ENCODE measurements around the gene C16orf89.
"Not testable (repeated sequence)": the region's sequence is repeated elsewhere in the genome, so short reads cannot be mapped to it uniquely, and the experiment has no call there.

Gene C16orf89

DNA sequence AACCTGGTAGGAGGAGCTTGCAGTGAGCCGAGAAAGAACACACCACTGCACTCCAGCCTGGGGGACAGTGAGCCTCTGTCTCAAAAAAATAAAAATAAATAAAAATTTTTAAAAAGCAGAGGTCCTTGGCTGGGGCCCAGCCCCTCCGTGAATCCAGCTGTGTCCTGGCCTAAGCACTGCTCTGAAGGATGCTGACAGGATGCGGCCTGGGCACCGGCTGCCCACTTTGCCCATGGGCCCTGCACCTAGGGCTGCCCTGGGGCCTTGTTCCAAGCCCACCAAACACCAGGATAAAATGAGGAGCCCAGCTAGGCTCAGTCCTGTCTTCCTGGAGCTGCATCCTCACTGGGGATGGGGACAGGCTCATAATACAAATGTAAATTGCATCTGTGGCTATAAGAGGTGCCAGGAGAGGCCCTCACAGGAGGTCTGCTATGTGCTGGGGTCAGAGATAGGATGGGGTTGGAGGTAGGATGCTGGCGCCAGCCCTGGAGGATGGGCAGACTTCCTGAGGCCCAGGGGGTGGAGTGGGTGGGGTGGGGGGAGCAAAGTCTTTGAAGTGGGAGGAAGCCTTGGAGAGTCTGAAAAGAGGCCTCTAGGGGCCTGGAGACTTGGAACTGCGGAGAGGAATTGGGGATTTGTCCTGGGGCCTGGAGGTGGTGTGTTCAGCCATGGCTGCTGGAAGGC is 6.2 kb downstream of the C16orf89 start:
- DNase-seq (ENCODE audit: low read depth): no peak

DNA sequence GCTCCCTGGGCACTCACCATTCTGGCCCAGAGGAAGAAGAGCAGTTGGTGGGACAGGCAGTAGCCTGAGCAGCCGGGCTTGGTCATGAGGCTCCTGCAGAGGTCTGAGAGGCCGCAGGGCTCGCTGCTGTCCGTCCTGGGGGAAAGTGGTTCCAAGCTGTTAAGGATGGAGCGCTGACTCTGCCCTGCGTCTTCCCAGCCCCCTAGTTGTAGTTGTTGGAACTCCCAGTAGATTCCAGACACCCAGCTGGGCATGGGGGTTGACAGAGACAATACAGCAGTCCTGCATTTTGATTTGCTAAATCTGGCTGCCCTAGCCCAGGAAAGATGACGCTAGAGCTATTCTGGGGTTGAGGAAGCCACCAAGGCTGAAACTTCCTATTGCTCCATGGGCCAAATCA is 7.3 kb downstream of the C16orf89 start:
- no peak for DNase-seq (ENCODE audit: low read depth)

GRCh38 chr16:5056352-5056751 is 9.4 kb downstream of the C16orf89 start:
- peak; percentile 3 for DNase-seq (ENCODE audit: low read depth)

DNA sequence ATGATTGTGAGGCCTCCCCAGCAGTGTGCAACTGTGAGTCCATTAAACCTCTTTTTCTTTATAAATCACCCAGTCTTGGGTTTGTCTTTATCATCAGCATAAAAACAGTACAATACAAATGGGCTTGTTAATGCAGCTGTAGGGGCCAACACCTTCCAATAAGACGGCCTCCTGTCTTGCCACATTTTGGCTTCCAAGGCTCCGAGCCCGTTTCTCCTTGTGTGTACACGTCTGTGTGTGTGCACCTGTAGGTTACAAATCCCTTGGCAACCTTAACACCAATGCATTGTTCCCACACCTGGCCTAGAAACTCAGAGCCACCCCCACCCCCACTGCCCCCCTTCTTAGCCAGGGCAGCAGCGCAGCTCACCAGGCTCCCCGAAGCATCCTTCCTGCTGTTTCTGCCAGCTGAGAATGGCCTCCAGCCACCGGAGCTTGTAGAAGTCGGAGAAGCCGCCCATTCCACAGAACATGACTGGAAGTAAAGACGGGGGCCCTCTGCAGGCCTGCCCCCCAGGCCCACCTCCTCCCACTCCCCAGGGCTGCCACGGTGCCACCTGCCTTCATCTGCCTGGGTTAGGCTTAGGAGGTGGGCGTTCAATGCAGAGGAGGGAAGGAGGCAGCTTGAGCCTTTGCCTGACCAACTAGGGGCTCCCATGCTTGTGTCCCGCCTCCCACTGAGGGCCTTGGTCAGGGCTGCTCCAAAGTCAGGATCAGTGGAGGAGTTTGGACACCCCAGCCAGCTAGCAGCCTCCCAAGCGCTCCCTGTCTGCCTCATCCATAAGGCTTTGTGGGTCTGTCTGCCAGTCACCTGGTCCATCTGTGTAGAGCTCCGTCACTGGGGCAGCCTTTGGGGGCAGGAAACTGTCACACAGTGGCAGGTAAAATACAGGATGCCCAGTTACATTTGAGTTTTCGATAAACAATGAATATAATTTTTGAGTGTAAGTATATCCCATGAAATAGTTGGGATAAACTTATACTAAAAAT is 10.6 kb downstream of the C16orf89 start:
- no peak for DNase-seq (ENCODE audit: low read depth)

- DNase-seq (ENCODE audit: low read depth): no peak
These were observed 18.8 kb downstream of the C16orf89 start for GRCh38 chr16:5046914-5047313.

DNA sequence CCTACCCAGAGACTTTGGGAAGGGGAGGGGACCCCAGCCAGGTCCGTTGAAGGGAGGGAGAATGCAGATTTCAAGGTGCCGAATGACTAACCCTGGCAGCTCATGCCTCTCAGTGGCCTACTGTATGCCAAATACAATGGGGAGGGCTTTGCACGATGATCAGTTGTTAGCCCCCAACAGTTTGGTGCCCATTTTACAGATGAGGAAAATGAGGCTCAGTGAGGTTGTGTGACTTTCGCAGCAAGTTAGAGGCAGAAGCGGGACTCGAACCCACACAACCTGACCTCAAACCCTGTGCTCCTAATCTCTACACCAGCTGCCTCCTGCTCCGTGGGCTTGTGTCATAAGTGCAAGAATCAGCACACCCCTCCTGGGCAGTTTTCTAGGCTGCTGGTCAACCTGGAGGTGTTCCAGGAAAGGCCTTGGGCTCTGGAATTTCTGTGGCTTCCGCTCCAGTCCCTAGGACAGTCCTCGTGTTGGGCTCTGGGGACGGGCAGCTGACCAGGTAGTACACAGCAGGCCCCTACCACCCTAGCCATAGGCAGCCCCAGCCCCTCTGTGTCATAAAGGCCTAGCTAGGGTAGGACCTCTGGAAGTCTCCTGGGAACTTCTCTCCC is 20.1 kb downstream of the C16orf89 start:
- no peak for DNase-seq (ENCODE audit: low read depth)

DNA sequence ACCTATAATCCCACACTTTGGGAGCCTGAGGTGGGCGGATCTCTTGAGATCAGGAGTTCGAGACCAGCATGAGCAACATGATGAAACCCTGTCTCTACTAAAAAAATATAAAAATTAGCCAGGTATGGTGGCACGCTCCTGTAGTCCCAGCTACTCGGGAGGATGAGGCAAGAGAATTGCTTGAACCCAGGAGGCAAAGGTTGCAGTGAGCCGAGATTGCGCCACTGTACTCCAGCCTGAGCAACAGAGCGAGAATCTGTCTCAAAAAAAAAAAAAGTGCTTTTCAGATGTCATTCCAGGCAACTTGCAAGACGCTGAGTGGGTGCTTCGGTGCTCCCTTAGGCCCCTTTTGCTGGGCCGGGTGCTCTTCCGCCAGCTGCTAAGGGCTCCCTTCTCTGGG is 21.2 kb downstream of the C16orf89 start:
- not testable (repeated sequence) for DNase-seq (ENCODE audit: low read depth)

GRCh38 chr16:5044011-5044540 is 21.7 kb downstream of the C16orf89 start:
- no peak for DNase-seq (ENCODE audit: low read depth)

DNA sequence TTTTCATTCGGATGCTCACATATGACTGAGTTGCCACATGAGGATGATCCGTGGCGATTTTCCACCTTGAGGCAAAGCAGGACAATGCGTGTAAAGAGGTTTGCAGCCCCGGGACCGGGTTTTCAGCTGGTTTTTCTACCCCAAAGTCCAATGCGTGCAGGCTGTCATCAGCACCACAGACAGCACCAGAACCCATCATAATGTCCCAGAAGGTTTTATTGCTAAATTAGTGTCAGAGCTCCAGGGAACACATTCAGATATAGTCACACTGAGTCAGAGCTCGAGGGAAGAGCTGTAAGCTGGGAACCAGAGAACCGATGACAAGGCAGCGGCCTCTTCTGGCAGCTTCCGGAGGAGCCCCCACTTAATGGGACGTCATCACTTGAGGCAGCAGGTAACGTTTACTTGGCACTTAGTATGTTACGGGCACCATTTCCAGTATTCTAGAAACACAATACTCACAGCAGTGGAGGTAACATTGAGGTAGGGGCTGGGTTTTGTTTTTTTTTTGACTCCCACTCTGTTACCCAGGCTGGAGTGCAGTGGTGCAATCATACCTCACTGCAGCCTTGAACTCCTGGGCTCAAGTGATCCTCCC is 23.1 kb downstream of the C16orf89 start:
- no peak for DNase-seq (ENCODE audit: low read depth)

DNA sequence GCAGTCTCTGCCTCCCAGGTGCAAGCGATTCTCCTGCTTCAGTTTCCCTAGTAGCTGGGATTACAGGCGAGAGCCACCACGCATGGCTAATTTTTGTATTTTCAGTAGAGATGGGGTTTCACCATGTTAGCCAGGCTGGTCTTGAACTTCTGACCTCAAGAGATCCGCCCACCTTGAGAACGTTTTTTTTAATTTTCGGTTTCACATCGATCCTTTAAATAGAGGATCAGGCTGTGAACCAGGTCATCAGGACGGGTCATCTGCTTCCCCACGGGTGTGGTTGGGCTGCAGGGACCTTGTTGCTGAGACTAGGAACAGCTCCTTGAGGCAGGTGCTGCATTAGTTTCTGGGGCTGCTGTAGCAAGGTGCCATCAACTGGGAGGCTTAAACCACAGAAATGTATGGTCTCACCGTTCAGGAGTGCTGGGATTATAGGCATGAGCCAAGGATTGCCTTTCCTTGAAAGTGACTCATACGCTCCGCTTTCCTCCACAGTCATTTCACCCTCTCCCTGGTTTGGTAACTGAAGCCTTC is 24.1 kb downstream of the C16orf89 start:
- DNase-seq (ENCODE audit: low read depth): no peak

- DNase-seq (ENCODE audit: low read depth): no peak
These were observed 25.3 kb downstream of the C16orf89 start for GRCh38 chr16:5040451-5040850.

DNA sequence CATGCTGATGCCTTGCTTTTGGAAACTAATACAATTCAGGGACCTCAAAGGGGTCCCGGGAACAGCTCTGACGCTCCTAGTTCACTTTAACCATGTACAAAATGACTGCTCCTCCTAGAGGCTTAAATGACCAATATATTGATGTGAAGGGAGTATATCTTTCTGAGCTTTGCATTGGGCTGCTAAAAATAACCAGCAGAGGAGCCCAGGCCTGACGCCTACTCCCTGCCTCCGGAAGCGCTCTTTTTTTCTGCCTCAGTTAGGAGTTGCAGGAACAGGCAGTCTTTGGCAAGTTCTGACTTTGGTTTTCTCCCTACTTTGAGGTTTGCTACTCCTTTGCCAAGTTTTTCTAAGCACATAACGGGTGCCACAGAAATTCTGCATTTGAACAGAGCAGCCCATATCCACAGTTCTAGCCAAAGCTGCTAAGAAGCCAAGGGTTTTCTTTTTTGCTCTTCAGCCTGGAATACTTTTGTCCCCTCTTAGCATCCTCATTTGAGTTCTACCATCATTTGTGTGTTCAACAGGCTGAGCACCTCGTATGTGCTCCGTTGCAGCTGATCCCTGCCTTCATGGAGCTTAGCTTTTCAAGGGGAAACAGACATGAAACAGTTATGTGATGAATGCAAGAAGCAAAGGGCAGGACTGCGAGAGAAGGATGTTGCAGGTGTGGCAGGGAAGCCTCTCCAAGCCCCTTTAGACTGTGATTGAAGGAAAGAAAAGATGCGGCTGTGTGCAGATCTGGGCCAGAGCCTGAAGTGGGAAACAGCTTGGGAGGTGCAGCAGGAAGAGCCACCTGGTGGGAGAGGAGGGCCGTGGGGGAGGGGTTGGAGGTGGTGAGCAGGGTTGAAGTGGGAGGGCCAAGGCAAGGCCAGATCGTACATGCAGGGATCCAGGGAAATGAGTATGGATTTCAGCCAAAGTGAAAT is 29.3 kb downstream of the C16orf89 start:
- no peak for DNase-seq (ENCODE audit: low read depth)

GRCh38 chr16:5035909-5036227 is 29.9 kb downstream of the C16orf89 start:
- DNase-seq (ENCODE audit: low read depth): no peak

DNA sequence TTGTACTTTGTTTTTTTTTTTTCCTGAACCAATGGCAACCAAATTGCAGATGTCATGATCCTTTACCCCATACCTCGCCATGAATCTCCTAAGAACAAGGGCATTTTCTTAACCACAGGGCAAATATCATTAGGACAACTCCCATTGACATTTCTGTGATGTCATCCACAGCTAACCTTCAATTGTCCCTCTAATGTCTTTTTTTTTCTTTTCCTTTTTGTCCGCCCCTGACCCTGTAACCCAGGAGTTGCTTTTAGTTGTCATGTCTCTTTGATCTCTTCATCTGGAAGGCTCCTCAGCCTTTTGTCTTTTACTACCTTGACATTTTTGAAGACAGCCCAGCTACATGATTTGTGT is 31.6 kb downstream of the C16orf89 start:
- DNase-seq (ENCODE audit: low read depth): no peak

DNA sequence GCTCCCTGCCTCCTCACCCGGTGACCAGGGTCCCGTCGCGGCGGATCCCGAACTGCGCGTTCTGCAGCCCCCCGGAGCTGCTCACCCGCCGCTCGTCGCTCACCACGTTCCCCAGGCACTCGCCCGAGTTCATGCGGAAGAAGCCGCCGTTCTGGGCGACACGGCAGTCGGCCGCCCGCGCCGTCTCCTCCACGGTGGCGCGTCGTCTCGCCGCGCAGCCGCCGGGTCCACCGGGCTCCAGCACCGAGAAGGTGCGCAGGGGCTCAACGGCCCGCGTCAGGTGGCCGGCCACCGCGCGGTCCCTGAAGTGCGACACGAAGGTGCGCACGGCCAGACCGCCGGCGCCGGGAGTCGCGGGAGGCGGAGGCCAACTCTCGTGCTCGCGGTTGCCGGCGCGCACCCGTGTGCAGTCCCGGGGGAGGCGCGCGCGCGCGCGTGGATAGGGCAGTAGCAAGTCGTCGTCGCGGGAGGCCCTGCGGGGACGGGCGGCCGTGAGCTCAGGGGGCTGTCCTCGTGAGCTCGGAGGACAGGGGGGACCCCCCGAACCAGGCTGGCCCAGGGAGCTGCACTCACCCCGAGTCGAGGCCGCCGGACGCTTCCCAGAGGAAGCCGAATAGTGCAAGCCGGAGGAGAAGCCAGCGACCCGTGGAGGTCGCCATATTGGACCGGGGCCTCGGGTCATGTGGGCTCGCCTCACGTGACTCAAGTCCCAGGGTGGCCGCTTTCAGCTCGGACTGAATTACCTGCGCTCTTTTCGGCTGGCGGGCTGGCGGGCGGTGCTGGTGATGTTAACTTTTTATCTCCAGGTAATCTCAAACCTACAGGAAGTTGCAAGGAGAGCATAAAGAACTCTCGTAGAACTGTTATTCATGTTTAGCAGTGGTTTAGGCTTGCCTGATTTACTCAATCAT is 32.2 kb downstream of the C16orf89 start, which contains the start of gene NAGPA:
TSS of gene NAGPA (minus strand) at position 680 of the 911 bp plus-strand sequence. CDS start at position 659, 21 bp downstream.
- DNase-seq (ENCODE audit: low read depth): peak; percentile 72

GRCh38 chr16:5032748-5033167 is 33.0 kb downstream of the C16orf89 start:
- no peak for DNase-seq (ENCODE audit: low read depth)

GRCh38 chr16:5031601-5032000 is 34.2 kb downstream of the C16orf89 start:
- no peak for DNase-seq (ENCODE audit: low read depth)

DNA sequence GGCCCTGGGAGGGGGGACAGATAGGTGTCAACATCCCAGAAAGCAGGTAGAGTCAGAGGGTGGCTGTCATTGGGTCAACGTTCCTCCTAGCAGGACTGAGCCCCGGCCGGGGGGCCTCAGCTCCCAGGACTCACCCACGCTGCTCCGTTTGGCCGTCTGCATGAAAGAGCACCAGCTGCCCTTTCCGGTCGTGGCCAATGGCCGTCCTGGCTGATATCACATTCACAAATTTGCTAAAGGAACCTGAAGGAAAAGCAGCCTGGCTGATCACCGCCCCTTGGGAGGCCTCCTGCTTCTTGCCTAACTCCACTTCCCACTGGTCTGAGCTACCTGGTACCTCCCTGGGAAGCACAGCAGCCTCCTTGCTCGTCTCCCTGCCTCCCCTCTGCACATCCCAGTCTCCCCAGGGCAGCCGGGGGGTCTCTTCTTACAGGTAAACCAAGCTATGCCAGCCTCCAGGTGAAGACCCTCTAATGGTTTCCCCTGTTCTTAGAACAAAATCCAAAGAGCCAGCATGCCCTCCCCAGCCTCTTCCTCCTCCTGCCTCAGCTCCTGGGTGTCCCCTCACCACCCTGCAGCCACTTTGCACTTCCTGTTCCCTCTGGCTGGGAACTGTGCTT is 35.4 kb downstream of the C16orf89 start:
- no peak for DNase-seq (ENCODE audit: low read depth)

- DNase-seq (ENCODE audit: low read depth): no peak
These were observed 36.7 kb downstream of the C16orf89 start for GRCh38 chr16:5028950-5029475.
